ENCODE results near the gene USP8.

Gene USP8

DNA sequence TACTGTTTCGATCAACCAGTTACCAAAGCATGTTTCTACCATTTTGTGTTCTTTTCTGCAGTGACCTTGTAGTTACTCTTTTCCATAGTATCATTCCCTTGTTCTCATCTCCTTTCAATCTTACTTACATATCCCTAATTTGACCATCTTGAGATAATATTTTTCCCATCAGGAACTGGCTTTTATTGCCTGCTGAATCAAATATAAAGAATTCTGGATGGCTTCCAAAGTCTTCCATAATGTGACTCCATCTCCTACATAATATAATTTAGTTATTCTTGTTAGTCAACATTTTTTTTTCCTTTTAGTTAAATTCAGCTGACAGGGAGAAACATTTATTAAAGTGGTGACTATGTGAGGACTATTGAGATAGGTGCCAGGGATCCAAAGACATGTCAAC, 7.0 kb downstream of the USP8 start:
- TF ChIP-seq GATA3 (IDR thresholded peaks at IDR 0.05; ENCODE audit: low read depth, low read length) (no peak), GATA2 (IDR thresholded peaks at IDR 0.05; ENCODE audit: low read depth, low read length) (no peak)

GRCh38 chr15:50432230-50432629, 8.0 kb downstream of the USP8 start:
- TF ChIP-seq GATA3 (IDR thresholded peaks at IDR 0.05; ENCODE audit: low read depth, low read length): no peak
- no peak for TF ChIP-seq GATA2 (IDR thresholded peaks at IDR 0.05; ENCODE audit: low read depth, low read length)

GRCh38 chr15:50435772-50436171, 11.6 kb downstream of the USP8 start:
- no peak for TF ChIP-seq GATA2 (IDR thresholded peaks at IDR 0.05; ENCODE audit: low read depth, low read length)
- no peak for TF ChIP-seq GATA3 (IDR thresholded peaks at IDR 0.05; ENCODE audit: low read depth, low read length)

DNA sequence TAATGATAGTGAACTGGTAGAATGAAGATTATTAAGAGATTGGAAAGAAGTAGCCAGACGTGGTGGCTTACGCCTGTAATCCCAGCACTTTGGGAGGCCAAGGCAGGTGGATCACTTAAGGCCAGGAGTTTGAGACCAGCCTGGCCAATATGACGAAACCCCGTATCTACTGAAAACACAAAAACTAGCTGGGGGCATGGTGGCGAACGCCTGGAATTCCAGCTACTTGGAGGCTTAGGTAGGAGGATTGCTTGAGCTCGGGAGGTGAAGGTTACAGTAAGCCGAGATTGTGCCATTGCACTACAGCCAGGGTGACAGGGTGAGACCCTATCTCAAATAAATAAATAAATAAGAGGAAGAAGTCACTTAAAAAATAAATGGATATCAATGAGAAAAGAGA, 14.0 kb downstream of the USP8 start:
- TF ChIP-seq GATA2 (IDR thresholded peaks at IDR 0.05; ENCODE audit: low read depth, low read length) (no peak), GATA3 (IDR thresholded peaks at IDR 0.05; ENCODE audit: low read depth, low read length) (no peak)

DNA sequence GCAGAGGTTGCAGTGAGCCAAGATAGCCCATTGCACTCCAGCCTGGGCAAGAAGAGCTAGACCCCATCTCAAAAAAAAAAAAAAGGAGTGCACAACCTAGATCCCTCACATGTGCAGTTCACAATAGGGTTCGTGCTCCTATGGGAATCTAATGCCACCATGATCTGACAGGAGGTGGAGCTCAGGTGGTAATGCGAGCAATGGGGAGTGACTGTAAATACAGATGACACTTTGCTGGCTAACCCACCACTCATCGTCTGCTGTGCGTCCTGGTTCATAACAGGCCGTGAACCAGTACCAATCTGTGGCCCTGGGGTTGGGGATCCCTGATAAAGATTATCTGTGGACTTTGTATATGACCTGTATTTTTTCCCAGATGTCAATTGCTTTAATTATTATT, 16.7 kb downstream of the USP8 start:
- TF ChIP-seq GATA3 (IDR thresholded peaks at IDR 0.05; ENCODE audit: low read depth, low read length) (no peak), GATA2 (IDR thresholded peaks at IDR 0.05; ENCODE audit: low read depth, low read length) (no peak)

- TF ChIP-seq GATA2 (IDR thresholded peaks at IDR 0.05; ENCODE audit: low read depth, low read length) (no peak), GATA3 (IDR thresholded peaks at IDR 0.05; ENCODE audit: low read depth, low read length) (no peak)
Observed at GRCh38 chr15:50452927-50453326, 28.7 kb downstream of the USP8 start.

DNA sequence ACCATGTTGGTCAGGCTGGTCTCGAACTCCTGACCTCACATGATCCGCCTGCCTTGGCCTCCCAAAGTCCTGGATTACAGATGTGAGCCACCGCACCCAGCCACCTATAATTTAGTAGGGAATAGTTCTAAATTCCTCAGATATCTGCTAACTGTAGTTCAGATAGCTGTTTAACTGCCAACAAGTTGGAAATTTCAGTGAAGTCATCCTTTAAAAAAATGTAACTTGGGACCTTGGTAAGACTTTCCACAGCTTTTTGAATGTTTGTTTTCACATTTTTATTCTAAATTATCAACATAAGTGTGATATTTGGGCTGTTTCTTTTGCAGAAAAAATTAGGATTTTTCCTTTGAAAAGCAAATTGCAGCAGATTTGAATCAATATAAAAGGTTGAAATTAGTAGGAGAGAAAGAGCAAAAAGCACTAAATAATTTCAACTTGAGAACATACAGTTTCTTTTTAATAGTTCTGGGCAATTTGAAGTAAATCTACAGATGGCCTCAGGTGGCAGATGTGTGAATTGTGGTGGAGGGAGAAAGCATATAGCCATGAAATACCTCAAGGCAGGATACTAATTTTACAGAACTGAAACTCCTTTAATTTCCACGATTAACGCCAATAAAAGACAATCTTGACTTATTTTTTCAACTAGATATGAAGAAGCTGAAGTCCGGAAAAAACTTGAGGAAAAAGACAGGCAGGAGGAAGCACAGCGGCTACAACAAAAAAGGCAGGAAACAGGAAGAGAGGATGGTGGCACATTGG, 34.3 kb downstream of the USP8 start:
- TF ChIP-seq GATA3 (IDR thresholded peaks at IDR 0.05; ENCODE audit: low read depth, low read length) (no peak), GATA2 (IDR thresholded peaks at IDR 0.05; ENCODE audit: low read depth, low read length) (no peak)

DNA sequence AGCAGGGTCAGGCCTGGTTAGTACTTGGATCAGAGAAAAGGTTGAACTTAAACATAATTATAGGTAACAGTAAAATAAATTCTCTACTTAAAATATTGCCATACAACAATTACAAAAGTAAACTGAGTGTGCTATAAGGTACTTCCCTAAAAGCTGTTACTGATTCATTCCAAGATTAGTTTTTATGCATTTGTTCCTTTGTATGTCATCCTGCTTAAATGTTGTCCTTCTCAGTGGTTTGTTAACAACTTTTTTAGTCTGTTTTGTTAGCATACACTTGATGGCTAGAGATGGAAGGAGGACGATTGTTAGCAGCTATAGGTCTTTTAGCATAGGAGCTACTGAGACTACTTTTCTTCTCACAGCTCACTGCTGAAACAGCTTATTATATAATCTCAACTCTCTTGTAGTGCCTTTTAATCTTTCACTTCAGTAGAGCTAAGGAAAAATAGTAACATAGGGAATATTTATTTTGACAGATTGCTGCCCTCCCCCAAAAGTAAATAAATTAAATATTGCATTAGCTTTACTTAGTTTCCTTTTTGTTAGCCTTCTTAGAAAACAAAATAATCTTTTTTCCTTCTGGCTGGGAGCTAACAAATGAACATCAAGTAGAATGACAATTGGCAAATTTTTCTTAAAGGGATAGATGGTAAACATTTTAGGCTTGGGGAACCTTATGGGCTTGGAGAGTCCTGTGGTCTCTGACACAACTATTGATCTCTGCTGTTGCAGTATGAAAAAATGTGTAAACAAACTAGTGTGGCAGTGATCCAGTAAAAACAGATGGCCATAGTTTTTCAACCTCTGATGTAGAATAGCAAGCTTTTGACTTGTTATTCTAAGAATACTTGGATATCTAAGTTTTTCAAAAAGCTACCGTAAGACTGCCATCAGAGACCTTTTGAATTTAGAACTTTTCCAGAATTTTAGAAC, 39.5 kb downstream of the USP8 start:
- no peak for TF ChIP-seq GATA2 (IDR thresholded peaks at IDR 0.05; ENCODE audit: low read depth, low read length)
- no peak for TF ChIP-seq GATA3 (IDR thresholded peaks at IDR 0.05; ENCODE audit: low read depth, low read length)

GRCh38 chr15:50471072-50471471, 46.9 kb downstream of the USP8 start:
- no peak for TF ChIP-seq GATA3 (IDR thresholded peaks at IDR 0.05; ENCODE audit: low read depth, low read length)
- no peak for TF ChIP-seq GATA2 (IDR thresholded peaks at IDR 0.05; ENCODE audit: low read depth, low read length)

GRCh38 chr15:50476143-50476542, 51.9 kb downstream of the USP8 start:
- TF ChIP-seq GATA3 (IDR thresholded peaks at IDR 0.05; ENCODE audit: low read depth, low read length) (no peak), GATA2 (IDR thresholded peaks at IDR 0.05; ENCODE audit: low read depth, low read length) (no peak)

DNA sequence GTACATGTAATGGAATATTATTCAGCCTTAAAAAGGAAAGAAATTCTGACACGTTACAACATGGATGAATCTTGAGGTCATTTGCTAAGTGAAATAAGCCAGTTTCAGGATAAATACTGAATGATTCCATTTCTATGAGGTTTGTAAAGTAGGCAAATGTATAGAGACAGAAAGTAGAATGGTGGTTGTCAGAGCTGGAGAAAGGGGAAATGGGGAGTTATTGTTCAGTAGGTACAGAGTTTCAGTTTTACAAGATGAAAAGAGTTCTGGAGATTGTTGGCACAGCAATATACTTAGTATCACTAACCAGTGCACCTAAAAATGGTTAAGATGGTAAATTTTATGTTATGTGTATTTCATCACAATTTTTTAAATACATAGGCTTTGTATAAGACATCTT, 60.6 kb downstream of the USP8 start:
- TF ChIP-seq GATA3 (IDR thresholded peaks at IDR 0.05; ENCODE audit: low read depth, low read length) (no peak), GATA2 (IDR thresholded peaks at IDR 0.05; ENCODE audit: low read depth, low read length) (no peak)

DNA sequence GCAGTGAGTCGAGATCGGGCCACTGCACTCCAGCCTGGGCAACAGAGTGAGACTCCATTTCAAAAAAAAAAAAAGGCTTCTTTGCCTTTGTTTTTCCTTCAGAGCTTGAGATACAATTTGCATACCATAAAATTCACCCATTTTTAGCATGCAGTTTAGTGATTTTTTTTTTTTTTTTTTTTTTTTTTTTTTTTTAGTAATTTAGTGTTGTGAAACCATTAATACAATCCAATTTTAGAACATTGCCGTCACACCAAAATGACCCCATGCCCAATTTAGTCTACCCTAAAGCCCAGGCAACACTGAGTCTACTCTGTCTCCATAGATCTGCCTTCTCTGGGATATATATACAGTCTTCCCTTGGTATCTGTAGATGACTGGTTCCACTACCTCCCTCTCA, 61.2 kb downstream of the USP8 start:
- no peak for TF ChIP-seq GATA3 (IDR thresholded peaks at IDR 0.05; ENCODE audit: low read depth, low read length)
- TF ChIP-seq GATA2 (IDR thresholded peaks at IDR 0.05; ENCODE audit: low read depth, low read length): no peak

GRCh38 chr15:50487287-50487686, 63.1 kb downstream of the USP8 start:
- TF ChIP-seq GATA3 (IDR thresholded peaks at IDR 0.05; ENCODE audit: low read depth, low read length) (no peak), GATA2 (IDR thresholded peaks at IDR 0.05; ENCODE audit: low read depth, low read length) (no peak)

GRCh38 chr15:50493625-50494024, 69.4 kb downstream of the USP8 start:
- TF ChIP-seq GATA3 (IDR thresholded peaks at IDR 0.05; ENCODE audit: low read depth, low read length): no peak
- TF ChIP-seq GATA2 (IDR thresholded peaks at IDR 0.05; ENCODE audit: low read depth, low read length): no peak

- TF ChIP-seq GATA2 (IDR thresholded peaks at IDR 0.05; ENCODE audit: low read depth, low read length): no peak
- no peak for TF ChIP-seq GATA3 (IDR thresholded peaks at IDR 0.05; ENCODE audit: low read depth, low read length)
Observed at GRCh38 chr15:50496692-50497091, 72.5 kb downstream of the USP8 start.

Measured in SH-SY5Y (cell line).